GM23338 (cell line): ENCODE measurements around the gene SULT2B1. TPM values are rescaled to one million over a fixed set of nuclear protein-coding genes. Genes with fewer than 3 reads are reported as not detected.
"Not testable (repeated sequence)": the region's sequence is repeated elsewhere in the genome, so short reads cannot be mapped to it uniquely, and the experiment has no call there.

ENCODE experiments used
- ATAC-seq: fragments of 200-7000 bp; cut with Tn5 transposase; 3 replicates; pipeline ENCODE4 v1.9.1; 2020
- DNase-seq: peaks from one replicate; pipeline ENCODE4 v3.0.0-alpha.2; 2015; ENCODE audit warnings: low spot score
- H2AFZ ChIP-seq: fragments of 200-600 bp; sonication (generic); 2 replicates; pipeline ENCODE4 v1.8.0; 2016; ENCODE audit warnings: antibody characterized with exemption, mild to moderate bottlenecking, moderate library complexity
- H3F3A ChIP-seq: fragments of 200-600 bp; sonication (generic); replicated peaks from 2 replicates; pipeline ENCODE4 v1.8.0; 2017; ENCODE audit warnings: antibody characterized with exemption, mixed run types, low read depth
- H3K27ac ChIP-seq: fragments of 200-600 bp; sonication (generic); 2 replicates; pipeline ENCODE4 v1.6.1; 2016; ENCODE audit warnings: low read depth
- H3K27me3 ChIP-seq: fragments of 200-600 bp; sonication (generic); 2 replicates; pipeline ENCODE4 v1.8.0; 2016; ENCODE audit warnings: mild to moderate bottlenecking, mixed run types, moderate library complexity; ENCODE audit not compliant: insufficient read depth
- H3K36me3 ChIP-seq: fragments of 200-600 bp; sonication (generic); 2 replicates; pipeline ENCODE4 v1.8.0; 2016; ENCODE audit warnings: mild to moderate bottlenecking; ENCODE audit not compliant: insufficient read depth
- H3K4me1 ChIP-seq: fragments of 200-600 bp; sonication (generic); 2 replicates; pipeline ENCODE4 v1.8.0; 2016; ENCODE audit warnings: mild to moderate bottlenecking, moderate library complexity; ENCODE audit not compliant: insufficient read depth
- H3K4me2 ChIP-seq: fragments of 200-600 bp; sonication (generic); 2 replicates; pipeline ENCODE4 v1.7.1; 2017; ENCODE audit warnings: mixed run types
- H3K4me3 ChIP-seq: fragments of 200-600 bp; sonication (generic); 2 replicates; pipeline ENCODE4 v1.6.1; 2016; ENCODE audit warnings: mixed run types
- H3K79me2 ChIP-seq: fragments of 200-600 bp; sonication (generic); replicated peaks from 2 replicates; pipeline ENCODE4 v1.8.0; 2017; ENCODE audit warnings: mild to moderate bottlenecking; ENCODE audit not compliant: insufficient read depth
- H3K9me2 ChIP-seq: fragments of 200-600 bp; sonication (generic); 2 replicates; pipeline ENCODE4 v1.8.0; 2017; ENCODE audit not compliant: insufficient read depth
- H4K20me1 ChIP-seq: fragments of 200-600 bp; sonication (generic); replicated peaks from 2 replicates; pipeline ENCODE4 v1.8.0; 2017; ENCODE audit warnings: mild to moderate bottlenecking; ENCODE audit not compliant: insufficient read depth
- H3K27ac Mint-ChIP-seq: 2 replicates; pipeline ENCODE4 v1.8.0; 2020; ENCODE audit warnings: inconsistent platforms, mild to moderate bottlenecking, moderate library complexity, mixed read lengths
- H3K27me3 Mint-ChIP-seq: 3 replicates; pipeline ENCODE4 v1.8.0; 2022; ENCODE audit warnings: low read depth, mild to moderate bottlenecking, moderate library complexity, mixed read lengths, inconsistent platforms; ENCODE audit not compliant: insufficient read depth, poor library complexity
- H3K36me3 Mint-ChIP-seq: 3 replicates; pipeline ENCODE4 v1.8.0; 2021; ENCODE audit warnings: low read depth, mild to moderate bottlenecking, inconsistent platforms, moderate library complexity, mixed read lengths
- H3K4me1 Mint-ChIP-seq: 3 replicates; pipeline ENCODE4 v1.8.0; 2020; ENCODE audit warnings: mild to moderate bottlenecking, inconsistent platforms, mixed read lengths
- H3K4me3 Mint-ChIP-seq: 3 replicates; pipeline ENCODE4 v1.8.0; 2021; ENCODE audit warnings: moderate library complexity, mild to moderate bottlenecking, inconsistent platforms, mixed read lengths
- H3K9me3 Mint-ChIP-seq: 3 replicates; pipeline ENCODE4 v1.8.0; 2020; ENCODE audit warnings: moderate library complexity, mild to moderate bottlenecking, inconsistent platforms, mixed read lengths
- STAT1 ChIP-seq: IDR thresholded peaks from one replicate; pipeline ENCODE4 v1.6.1; 2016; ENCODE audit warnings: antibody characterized with exemption; ENCODE audit not compliant: unreplicated experiment
- polyA plus RNA-seq: library from polyadenylated mRNA; unstranded; fragments of >200 nt; fragmentation: Nextera tagmentation; extraction: Ambion mirVana; gene quantifications from 2 replicates; pipeline ENCODE4 v1.2.1, GENCODE V29; 2016
- total RNA-seq: library from RNA; depleted of rRNA; stranded (reverse); fragments of >200 nt; shearing (Covaris generic); gene quantifications from 2 replicates; pipeline ENCODE4 v1.2.3, GENCODE V29; 2014
- TF ChIP-seq, protein P1 (sequence below): fragments of 250-450 bp; sonication (Bioruptor Pico); IDR thresholded peaks from 2 replicates; pipeline ENCODE4 v1.5.0; 2020; ENCODE audit warnings: mild to moderate bottlenecking, moderate library complexity
- TF ChIP-seq, protein P2 (sequence below): IDR thresholded peaks from one replicate; pipeline ENCODE4 v1.6.1; 2018; ENCODE audit warnings: antibody characterized with exemption; ENCODE audit not compliant: unreplicated experiment

The SULT2B1 gene
- total and polyA plus RNA-seq, 2 experiments from 2014 or later = 1.3 to 2.5 TPM

DNA sequence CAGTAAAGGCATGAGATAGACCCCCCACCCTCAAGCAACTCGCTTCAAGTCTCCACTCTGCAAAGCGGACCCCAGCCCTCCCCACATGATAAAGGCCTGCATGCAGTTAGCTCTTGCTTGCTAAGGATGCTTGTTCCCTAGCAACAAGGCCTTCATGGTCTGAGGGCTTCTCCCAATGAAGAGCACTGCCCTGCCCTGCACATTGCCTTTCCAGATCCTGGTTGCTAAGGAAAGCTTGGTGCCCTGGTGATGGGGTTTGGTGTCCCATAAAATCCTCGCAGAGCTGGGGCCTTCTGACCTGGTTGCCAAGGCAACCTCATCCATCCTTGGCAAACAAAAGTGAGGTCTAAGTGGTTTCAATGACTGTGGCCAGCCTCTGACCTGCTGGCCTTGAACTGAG lies 79.3 kb downstream of the SULT2B1 start (continued):
- TF ChIP-seq, protein P1, sequence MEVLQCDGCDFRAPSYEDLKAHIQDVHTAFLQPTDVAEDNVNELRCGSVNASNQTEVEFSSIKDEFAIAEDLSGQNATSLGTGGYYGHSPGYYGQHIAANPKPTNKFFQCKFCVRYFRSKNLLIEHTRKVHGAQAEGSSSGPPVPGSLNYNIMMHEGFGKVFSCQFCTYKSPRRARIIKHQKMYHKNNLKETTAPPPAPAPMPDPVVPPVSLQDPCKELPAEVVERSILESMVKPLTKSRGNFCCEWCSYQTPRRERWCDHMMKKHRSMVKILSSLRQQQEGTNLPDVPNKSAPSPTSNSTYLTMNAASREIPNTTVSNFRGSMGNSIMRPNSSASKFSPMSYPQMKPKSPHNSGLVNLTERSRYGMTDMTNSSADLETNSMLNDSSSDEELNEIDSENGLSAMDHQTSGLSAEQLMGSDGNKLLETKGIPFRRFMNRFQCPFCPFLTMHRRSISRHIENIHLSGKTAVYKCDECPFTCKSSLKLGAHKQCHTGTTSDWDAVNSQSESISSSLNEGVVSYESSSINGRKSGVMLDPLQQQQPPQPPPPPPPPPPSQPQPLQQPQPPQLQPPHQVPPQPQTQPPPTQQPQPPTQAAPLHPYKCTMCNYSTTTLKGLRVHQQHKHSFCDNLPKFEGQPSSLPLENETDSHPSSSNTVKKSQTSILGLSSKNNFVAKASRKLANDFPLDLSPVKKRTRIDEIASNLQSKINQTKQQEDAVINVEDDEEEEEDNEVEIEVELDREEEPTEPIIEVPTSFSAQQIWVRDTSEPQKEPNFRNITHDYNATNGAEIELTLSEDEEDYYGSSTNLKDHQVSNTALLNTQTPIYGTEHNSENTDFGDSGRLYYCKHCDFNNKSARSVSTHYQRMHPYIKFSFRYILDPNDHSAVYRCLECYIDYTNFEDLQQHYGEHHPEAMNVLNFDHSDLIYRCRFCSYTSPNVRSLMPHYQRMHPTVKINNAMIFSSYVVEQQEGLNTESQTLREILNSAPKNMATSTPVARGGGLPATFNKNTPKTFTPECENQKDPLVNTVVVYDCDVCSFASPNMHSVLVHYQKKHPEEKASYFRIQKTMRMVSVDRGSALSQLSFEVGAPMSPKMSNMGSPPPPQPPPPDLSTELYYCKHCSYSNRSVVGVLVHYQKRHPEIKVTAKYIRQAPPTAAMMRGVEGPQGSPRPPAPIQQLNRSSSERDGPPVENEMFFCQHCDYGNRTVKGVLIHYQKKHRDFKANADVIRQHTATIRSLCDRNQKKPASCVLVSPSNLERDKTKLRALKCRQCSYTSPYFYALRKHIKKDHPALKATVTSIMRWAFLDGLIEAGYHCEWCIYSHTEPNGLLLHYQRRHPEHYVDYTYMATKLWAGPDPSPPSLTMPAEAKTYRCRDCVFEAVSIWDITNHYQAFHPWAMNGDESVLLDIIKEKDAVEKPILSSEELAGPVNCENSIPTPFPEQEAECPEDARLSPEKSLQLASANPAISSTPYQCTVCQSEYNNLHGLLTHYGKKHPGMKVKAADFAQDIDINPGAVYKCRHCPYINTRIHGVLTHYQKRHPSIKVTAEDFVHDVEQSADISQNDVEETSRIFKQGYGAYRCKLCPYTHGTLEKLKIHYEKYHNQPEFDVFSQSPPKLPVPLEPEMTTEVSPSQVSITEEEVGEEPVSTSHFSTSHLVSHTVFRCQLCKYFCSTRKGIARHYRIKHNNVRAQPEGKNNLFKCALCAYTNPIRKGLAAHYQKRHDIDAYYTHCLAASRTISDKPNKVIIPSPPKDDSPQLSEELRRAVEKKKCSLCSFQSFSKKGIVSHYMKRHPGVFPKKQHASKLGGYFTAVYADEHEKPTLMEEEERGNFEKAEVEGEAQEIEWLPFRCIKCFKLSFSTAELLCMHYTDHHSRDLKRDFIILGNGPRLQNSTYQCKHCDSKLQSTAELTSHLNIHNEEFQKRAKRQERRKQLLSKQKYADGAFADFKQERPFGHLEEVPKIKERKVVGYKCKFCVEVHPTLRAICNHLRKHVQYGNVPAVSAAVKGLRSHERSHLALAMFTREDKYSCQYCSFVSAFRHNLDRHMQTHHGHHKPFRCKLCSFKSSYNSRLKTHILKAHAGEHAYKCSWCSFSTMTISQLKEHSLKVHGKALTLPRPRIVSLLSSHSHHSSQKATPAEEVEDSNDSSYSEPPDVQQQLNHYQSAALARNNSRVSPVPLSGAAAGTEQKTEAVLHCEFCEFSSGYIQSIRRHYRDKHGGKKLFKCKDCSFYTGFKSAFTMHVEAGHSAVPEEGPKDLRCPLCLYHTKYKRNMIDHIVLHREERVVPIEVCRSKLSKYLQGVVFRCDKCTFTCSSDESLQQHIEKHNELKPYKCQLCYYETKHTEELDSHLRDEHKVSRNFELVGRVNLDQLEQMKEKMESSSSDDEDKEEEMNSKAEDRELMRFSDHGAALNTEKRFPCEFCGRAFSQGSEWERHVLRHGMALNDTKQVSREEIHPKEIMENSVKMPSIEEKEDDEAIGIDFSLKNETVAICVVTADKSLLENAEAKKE (CRISPR knock-in tag) = no peak
- TF ChIP-seq, protein P2, sequence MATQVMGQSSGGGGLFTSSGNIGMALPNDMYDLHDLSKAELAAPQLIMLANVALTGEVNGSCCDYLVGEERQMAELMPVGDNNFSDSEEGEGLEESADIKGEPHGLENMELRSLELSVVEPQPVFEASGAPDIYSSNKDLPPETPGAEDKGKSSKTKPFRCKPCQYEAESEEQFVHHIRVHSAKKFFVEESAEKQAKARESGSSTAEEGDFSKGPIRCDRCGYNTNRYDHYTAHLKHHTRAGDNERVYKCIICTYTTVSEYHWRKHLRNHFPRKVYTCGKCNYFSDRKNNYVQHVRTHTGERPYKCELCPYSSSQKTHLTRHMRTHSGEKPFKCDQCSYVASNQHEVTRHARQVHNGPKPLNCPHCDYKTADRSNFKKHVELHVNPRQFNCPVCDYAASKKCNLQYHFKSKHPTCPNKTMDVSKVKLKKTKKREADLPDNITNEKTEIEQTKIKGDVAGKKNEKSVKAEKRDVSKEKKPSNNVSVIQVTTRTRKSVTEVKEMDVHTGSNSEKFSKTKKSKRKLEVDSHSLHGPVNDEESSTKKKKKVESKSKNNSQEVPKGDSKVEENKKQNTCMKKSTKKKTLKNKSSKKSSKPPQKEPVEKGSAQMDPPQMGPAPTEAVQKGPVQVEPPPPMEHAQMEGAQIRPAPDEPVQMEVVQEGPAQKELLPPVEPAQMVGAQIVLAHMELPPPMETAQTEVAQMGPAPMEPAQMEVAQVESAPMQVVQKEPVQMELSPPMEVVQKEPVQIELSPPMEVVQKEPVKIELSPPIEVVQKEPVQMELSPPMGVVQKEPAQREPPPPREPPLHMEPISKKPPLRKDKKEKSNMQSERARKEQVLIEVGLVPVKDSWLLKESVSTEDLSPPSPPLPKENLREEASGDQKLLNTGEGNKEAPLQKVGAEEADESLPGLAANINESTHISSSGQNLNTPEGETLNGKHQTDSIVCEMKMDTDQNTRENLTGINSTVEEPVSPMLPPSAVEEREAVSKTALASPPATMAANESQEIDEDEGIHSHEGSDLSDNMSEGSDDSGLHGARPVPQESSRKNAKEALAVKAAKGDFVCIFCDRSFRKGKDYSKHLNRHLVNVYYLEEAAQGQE = no peak
- TF ChIP-seq STAT1 = no peak

DNA sequence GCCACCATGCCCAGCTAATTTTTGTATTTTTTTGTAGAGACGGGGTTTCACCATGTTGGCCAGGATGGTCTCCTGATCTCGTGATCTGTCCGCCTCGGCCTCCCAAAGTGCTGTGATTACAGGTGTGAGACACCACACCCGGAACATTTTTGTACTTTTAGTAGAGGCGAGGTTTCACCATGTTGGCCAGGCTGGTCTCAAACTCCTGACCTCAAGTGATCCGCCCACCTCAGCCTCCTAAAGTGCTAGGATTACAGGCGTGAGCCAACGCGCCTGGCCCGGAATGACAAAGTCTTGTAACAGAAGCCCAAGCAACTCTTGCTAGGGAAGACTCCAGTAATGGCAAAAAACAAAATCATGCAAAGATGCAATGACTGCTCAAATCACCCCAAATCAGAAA lies 80.3 kb downstream of the SULT2B1 start:
- H3K4me2 ChIP-seq, H3K36me3 ChIP-seq, H2AFZ ChIP-seq, H3K4me3 Mint-ChIP-seq, H3K9me3 Mint-ChIP-seq, H4K20me1 ChIP-seq, H3K4me3 ChIP-seq, H3K27ac ChIP-seq, ATAC-seq, H3K36me3 Mint-ChIP-seq, H3K9me2 ChIP-seq, H3K27ac Mint-ChIP-seq, DNase-seq, H3K79me2 ChIP-seq: not testable (repeated sequence)
- peaks cover 34% of the 10 kb centered on the region for H3K27me3 Mint-ChIP-seq
- Histone ChIP-seq H3K27me3 (peaks cover 14% of the 10 kb centered on the region), H3F3A (peaks cover 45% of the 10 kb centered on the region), H3K4me1 (peaks cover 23% of the 10 kb centered on the region)
- peaks cover 30% of the 10 kb centered on the region for H3K4me1 Mint-ChIP-seq
